Mammary epithelial cell (primary cell): ENCODE results near the gene DUSP3.

ENCODE experiments used
- CTCF ChIP-seq, 2 donors: IDR thresholded peaks in 1 of 2; conservative IDR thresholded peaks in 1 of 2; 2 replicates each; pipeline ENCODE4 v1.5.1; 2011 to 2012; ENCODE audit warnings: inconsistent platforms in 2 of 2, low read length in 2 of 2, mild to moderate bottlenecking in 2 of 2, control low read depth in 1 of 2, low read depth in 1 of 2; ENCODE audit not compliant: insufficient read depth in 1 of 2; ENCODE audit errors: extremely low read depth in 1 of 2
- EZH2 ChIP-seq: IDR thresholded peaks from 2 replicates; pipeline ENCODE4 v1.6.1; 2012; ENCODE audit warnings: low read length, inconsistent platforms, borderline replicate concordance

- TF ChIP-seq CTCF (conservative IDR thresholded peaks at IDR 0.05 in 1 of 2, IDR thresholded peaks at IDR 0.05 in 1 of 2; ENCODE audit: extremely low read depth in 1 of 2, insufficient read depth in 1 of 2, low read depth in 1 of 2, low read length in 2 of 2) (no peak), EZH2 (no peak)
Observed at GRCh38 chr17:43816336-43817320, 37.9 kb upstream of the DUSP3 start.
